Measurements from ENCODE around the gene CCDC13.

GRCh38 chr3:42742259-42742658 is 30.8 kb downstream of the CCDC13 start:
- no peak for TF ChIP-seq CTCF (IDR thresholded peaks at IDR 0.05)
- TF ChIP-seq POLR2A (IDR thresholded peaks at IDR 0.05): no peak
